Stimulated activated CD4-positive, alpha-beta T cell treated with anti-CD3 and anti-CD28 coated beads, Interleukin-4, amount 100 ng/mL, for 4 hours (primary cell): ENCODE results near the gene RAD23B.
A peak's percentile ranks its signal among the peaks of the same experiment; 100 is the strongest.

ENCODE experiments used
- DNase-seq, 2 experiments: peaks; one replicate each; pipeline ENCODE4 v3.0.0-alpha.2; 2020

RAD23B gene

GRCh38 chr9:107337676-107338590 is 54.9 kb downstream of the RAD23B start:
- no peak for DNase-seq

- no peak for DNase-seq
Measured at GRCh38 chr9:107338911-107339659, 56.0 kb downstream of the RAD23B start.

- peak; percentile 71 to 82 for DNase-seq
Measured at GRCh38 chr9:107340920-107341632, 58.0 kb downstream of the RAD23B start.

- no peak for DNase-seq
Measured at GRCh38 chr9:107342476-107343161, 59.5 kb downstream of the RAD23B start.

GRCh38 chr9:107345327-107345726 is 62.2 kb downstream of the RAD23B start:
- DNase-seq = no peak

GRCh38 chr9:107348836-107349235 is 65.8 kb downstream of the RAD23B start:
- DNase-seq = no peak

- no peak for DNase-seq
Measured at GRCh38 chr9:107350443-107350842, 67.4 kb downstream of the RAD23B start.

- DNase-seq = no peak
Measured at GRCh38 chr9:107351382-107352045, 68.4 kb downstream of the RAD23B start.

GRCh38 chr9:107355394-107355793 is 72.3 kb downstream of the RAD23B start:
- DNase-seq = no peak

GRCh38 chr9:107358986-107359385 is 75.9 kb downstream of the RAD23B start:
- DNase-seq = no peak

- no peak for DNase-seq
Measured at GRCh38 chr9:107360098-107360497, 77.0 kb downstream of the RAD23B start.

GRCh38 chr9:107361816-107362215 is 78.7 kb downstream of the RAD23B start:
- DNase-seq = no peak

- DNase-seq = no peak
Measured at GRCh38 chr9:107363516-107364152, 80.6 kb downstream of the RAD23B start.

- no peak for DNase-seq
Measured at GRCh38 chr9:107367727-107368502, 84.8 kb downstream of the RAD23B start.

- DNase-seq = no peak
Measured at GRCh38 chr9:107368696-107369095, 85.6 kb downstream of the RAD23B start.

GRCh38 chr9:107373809-107374208 is 90.7 kb downstream of the RAD23B start:
- no peak for DNase-seq

- DNase-seq = no peak
Measured at GRCh38 chr9:107375001-107375400, 91.9 kb downstream of the RAD23B start.

GRCh38 chr9:107375651-107376369 is 92.7 kb downstream of the RAD23B start:
- DNase-seq = no peak

- no peak for DNase-seq
Measured at GRCh38 chr9:107378006-107378405, 94.9 kb downstream of the RAD23B start.
